Lung (tissue), 12 donors: Measurements from ENCODE around the gene COL25A1. TPM values are rescaled to one million over a fixed set of nuclear protein-coding genes. Genes with fewer than 3 reads are reported as not detected.
A peak's percentile ranks its signal among the peaks of the same experiment; 100 is the strongest.

ENCODE experiments used
- ATAC-seq: fragments of 200-7000 bp; cut with Tn5 transposase; one replicate; pipeline ENCODE4 v1.9.1; 2020; ENCODE audit warnings: moderate number of reproducible peaks; ENCODE audit not compliant: insufficient read depth, low FRiP score
- DNase-seq, 3 donors: peaks; one replicate each; pipeline ENCODE4 v3.0.0-alpha.2; 2013 to 2017
- H3K27ac ChIP-seq, 2 donors: one replicate each; pipeline ENCODE4 v1.5.1; 2013; ENCODE audit warnings: mild to moderate bottlenecking in 2 of 2, moderate library complexity in 2 of 2, control low read depth in 1 of 2, inconsistent platforms in 1 of 2, low read depth in 1 of 2, low read length in 1 of 2
- H3K27me3 ChIP-seq, 3 donors: one replicate each; pipeline ENCODE4 v1.5.1; 2013; ENCODE audit warnings: low read length in 2 of 3; ENCODE audit not compliant: control insufficient read depth in 3 of 3, insufficient read depth in 3 of 3
- H3K36me3 ChIP-seq, 4 donors: one replicate each; pipeline ENCODE4 v1.5.1; 2013; ENCODE audit warnings: low read length in 4 of 4, mild to moderate bottlenecking in 1 of 4, moderate library complexity in 1 of 4; ENCODE audit not compliant: control insufficient read depth in 4 of 4, insufficient read depth in 4 of 4
- H3K4me1 ChIP-seq, 5 donors: one replicate each; pipeline ENCODE4 v1.5.1; 2013; ENCODE audit warnings: low read length in 5 of 5, mild to moderate bottlenecking in 2 of 5, moderate library complexity in 1 of 5; ENCODE audit not compliant: control insufficient read depth in 5 of 5, insufficient read depth in 5 of 5
- H3K4me3 ChIP-seq: one replicate; pipeline ENCODE4 v1.5.1; 2013; ENCODE audit warnings: mild to moderate bottlenecking, control low read depth, moderate library complexity
- H3K9ac ChIP-seq, 2 donors: one replicate each; pipeline ENCODE4 v1.5.1; 2013; ENCODE audit warnings: low read length in 2 of 2, control low read depth in 1 of 2; ENCODE audit not compliant: insufficient read depth in 1 of 2
- H3K9me3 ChIP-seq, 4 donors: one replicate each; pipeline ENCODE4 v1.5.1; 2013; ENCODE audit warnings: low read length in 3 of 4, mild to moderate bottlenecking in 1 of 4, moderate library complexity in 1 of 4; ENCODE audit not compliant: control insufficient read depth in 4 of 4, insufficient read depth in 3 of 4
- CTCF ChIP-seq: IDR thresholded peaks from 2 replicates; pipeline ENCODE4 v1.5.1; 2012; ENCODE audit warnings: mild to moderate bottlenecking; ENCODE audit errors: control extremely low read depth, extremely low read depth
- WGBS, 2 donors: extraction: QIAGEN DNeasy Blood & Tissue Kit; methylation state at CpG; one replicate each; pipeline ENCODE4 v1.1.7; 2013; 5-methylcytosine and 5-hydroxymethylcytosine counted together
- polyA plus RNA-seq, 2 donors: library from polyadenylated mRNA; stranded (reverse); fragments of 200-250 nt; gene quantifications; one replicate each; pipeline ENCODE4 v1.2.1, GENCODE V29; 2013
- total RNA-seq, 2 donors: library from RNA; depleted of rRNA in 1 of 2; stranded (reverse); fragments of >200 nt in 1 of 2; gene quantifications; one replicate each; pipeline ENCODE4 v1.2.1, GENCODE V29; 2014 to 2021
- donor health status: control.
- donor health status: control.
- donor health status: Bipolar disorder and iron deficiency.
- donor health status: healthy.
- donor health status: DM: yes; HTN: yes; CAD: no.

The COL25A1 gene
- total and polyA plus RNA-seq, 4 donors: 0.06 to 3.5 (median 1.8) TPM

DNA sequence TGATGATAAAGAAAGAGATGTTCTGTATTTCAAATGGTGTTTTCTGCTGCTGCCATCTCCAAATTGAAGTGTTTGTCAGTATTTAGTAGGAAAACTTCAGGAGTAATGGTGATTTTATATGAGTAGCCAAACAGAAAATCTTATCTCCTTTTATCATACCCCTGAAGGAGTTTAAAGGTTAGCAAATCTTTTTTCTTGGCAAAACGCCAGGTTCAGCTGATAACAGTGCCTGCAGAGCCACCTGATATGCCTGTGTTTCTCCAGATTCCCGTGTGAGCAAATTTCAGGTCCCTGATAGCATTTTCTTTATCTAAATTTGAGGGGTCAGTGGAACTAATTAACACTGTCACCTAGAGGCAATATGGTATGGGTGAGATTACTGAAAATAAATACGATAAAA lies 473.8 kb downstream of the COL25A1 start:
- TF ChIP-seq CTCF: no peak
- WGBS, 2 donors: 41 to 61% methylated on average over 3 of the region's 3 CpGs
- Histone ChIP-seq H3K27ac (no peak overlapping the region), H3K4me3 (no peak overlapping the region), H3K36me3 (no peaks in the 10 kb centered on the region), H3K9me3 (no peaks in the 10 kb centered on the region), H3K9ac (no peak overlapping the region), H3K27me3 (no peaks in the 10 kb centered on the region), H3K4me1 (peaks cover 2 to 10% (median 5%) of the 10 kb centered on the region in 5 donors)
- DNase-seq: peak in 1 of 3 donors; percentile 30
- ATAC-seq: no peak

DNA sequence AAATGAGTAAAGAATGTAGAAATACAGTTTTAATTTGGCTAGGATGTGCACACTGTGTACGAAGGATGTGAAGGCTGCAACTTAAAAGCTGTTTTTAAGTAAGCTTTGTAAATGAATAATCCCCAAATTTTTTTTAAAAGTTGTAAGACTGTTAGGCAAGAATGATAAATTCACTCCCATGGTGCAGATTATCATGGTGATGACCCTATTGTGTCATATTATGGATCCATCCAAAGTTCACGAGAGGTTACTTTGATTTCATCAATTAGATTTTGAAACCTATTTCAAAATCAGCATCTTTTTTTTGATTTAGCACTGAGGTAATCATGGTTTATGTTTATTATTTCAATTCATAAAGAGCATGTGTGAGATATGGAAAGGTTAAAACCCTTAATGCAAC lies 476.7 kb downstream of the COL25A1 start:
- H3K27me3 ChIP-seq: no peaks in the 10 kb centered on the region
- peaks cover 0 to 8% (median 4%) of the 10 kb centered on the region in 5 donors for H3K4me1 ChIP-seq
- DNase-seq (no peak), ATAC-seq (no peak)
- H3K9ac ChIP-seq: no peak overlapping the region
- H3K27ac ChIP-seq: no peak overlapping the region
- H3K4me3 ChIP-seq: no peak overlapping the region
- no peaks in the 10 kb centered on the region for H3K36me3 ChIP-seq
- TF ChIP-seq CTCF: no peak
- no peaks in the 10 kb centered on the region for H3K9me3 ChIP-seq
- 81 to 86% methylated on average over 2 of the region's 2 CpGs for WGBS, 2 donors

DNA sequence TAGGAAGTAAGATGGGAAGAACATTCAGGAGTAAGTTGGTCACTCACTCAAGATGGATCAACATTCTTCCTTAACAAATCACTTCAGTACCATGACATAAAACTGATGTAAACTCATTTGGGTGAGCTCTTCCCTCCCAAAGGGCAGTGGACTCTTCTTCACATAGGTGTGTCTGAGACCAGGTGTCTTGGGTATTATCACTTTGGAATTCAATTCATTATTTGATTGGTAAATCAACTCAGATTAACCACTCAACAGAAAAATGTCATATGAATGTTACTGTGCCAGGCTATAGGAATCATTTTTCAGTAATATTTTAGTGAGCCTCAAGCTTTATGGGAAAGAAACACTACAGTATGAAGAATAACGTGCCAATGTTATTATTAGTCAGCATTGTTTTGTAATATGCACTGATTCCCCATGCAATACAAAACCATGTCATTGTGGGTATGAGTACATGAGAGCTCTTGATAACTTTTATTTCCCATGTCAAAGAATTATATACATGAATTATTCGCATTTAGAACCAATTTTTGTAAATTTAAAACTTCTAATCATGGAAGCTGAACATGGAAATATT lies 481.0 kb downstream of the COL25A1 start:
- Histone ChIP-seq H3K27me3 (no peaks in the 10 kb centered on the region), H3K9ac (no peak overlapping the region), H3K9me3 (no peaks in the 10 kb centered on the region), H3K4me3 (no peak overlapping the region), H3K4me1 (no peaks in the 10 kb centered on the region), H3K27ac (no peak overlapping the region), H3K36me3 (no peaks in the 10 kb centered on the region)
- DNase-seq: no peak
- ATAC-seq: no peak
- TF ChIP-seq CTCF: no peak
- WGBS, 2 donors: 43 to 69% methylated on average over 2 of the region's 2 CpGs
